ENCODE data around the gene DIS3L2.

DNA sequence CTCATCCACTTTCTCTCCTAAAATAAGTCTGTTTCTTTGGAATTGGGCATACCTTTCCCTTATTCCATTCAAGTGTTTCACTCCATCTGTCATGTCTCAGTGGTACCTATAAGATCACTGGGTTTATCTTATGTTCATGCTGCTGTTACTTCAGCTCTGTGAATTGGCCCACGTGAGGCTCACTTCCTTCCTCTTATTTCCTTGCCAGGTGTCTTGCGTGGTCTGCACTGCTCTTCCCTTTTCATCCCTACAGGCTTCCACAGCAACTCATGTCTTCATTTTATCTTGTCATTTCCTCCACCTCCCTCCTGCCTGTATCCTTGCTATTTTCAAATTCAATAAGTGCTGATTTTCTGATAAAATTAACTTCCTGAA, 258.0 kb downstream of the DIS3L2 start:
- no peak for TF ChIP-seq POLR2A (IDR thresholded peaks at IDR 0.05; ENCODE audit: low read length)
- no peak for TF ChIP-seq GATA1 (IDR thresholded peaks at IDR 0.05; ENCODE audit: low read depth, low read length)

Data from erythroblast (primary cell).